CD4-positive, alpha-beta T cell treated with Interleukin-6 for 4 hours (primary cell): ENCODE data around the gene CDC25B.
A peak's percentile ranks its signal among the peaks of the same experiment; 100 is the strongest.
"Not testable (repeated sequence)": the region's sequence is repeated elsewhere in the genome, so short reads cannot be mapped to it uniquely, and the experiment has no call there.

Experiments used
- DNase-seq: peaks from one replicate; pipeline ENCODE4 v3.0.0-alpha.2; 2020; ENCODE audit warnings: mixed read lengths

CDC25B gene

DNA sequence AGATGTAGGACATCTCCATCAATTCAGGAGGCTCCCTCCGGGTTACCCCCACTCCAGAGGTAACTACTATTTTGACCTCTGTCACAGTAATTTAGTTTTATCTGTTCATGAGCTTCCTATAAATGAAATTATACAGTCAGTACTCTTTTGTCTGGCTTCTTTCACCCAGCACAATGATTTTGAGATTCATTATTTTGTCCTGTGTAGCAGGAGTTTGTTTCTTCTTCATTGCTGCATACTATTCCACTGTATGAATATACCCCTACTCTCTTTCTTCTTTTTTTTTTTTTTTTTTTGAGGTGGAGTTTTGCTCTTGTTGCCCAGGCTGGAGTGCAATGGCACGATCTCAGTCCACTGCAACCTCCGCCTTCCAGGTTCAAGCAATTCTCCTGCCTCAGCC lies 12.4 kb downstream of the CDC25B start:
- no peak for DNase-seq

- DNase-seq: peak; percentile 98
Observed at GRCh38 chr20:3811467-3812258, 15.6 kb downstream of the CDC25B start.

DNA sequence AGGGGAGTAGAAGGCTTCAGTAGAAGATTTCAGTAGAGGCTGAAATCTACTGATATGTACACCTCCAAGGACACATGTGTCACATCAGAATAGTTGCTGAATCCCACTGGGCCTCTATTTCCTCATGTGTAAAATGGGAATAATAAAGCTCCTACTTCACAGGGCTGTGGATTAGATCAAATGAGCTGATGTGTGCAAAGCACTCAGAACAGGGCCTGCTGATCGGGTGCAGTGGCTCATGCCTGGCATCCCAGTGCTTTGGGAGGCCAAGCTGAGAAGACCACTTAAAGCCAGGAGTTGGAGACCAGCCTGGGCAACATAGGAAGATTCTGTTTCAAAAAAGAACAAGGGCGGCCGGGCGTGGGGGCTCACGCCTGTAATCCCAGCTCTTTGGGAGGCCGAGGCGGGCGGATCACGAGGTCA lies 16.2 kb downstream of the CDC25B start:
- no peak for DNase-seq

DNA sequence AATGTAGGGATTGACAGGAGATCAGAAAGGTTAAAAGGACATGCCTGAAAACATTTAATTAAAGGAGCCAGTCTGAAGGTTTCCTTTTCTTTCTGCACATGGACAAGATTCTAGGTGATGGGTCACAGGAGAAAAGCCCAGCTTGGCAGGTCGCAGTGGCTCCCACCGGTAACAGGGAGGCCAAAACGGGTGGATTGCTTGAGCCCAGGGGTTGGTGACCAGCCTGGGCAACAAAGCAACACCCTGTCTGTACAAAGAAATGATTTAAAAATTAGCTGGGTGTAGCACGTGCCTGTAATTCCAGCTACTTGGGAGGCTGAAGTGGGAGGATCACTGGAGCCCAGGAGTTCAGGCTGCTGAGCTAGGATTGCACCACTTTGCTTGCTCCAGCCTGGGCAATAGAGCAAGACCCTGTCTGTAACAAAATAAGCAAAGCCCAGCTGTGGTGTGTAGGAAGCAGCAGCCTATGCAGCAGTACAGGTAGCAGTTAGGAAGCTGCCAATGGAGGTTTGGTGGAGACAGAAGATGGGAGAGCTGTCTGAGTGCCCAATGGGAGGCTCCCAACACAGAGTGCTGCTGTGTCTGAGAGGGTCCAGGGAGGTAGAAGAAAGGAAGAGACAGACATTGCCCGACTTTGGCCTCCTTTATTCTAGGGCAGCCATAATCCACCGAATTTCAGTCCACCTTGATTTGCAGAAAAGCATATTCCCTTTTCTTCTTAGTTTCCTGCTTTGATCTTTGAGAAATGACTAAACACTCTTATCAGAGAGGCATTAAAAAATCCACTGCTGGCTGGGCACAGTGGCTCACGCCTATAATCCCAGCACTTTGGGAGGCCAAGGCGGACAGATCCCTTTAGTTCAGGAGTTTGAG lies 17.1 kb downstream of the CDC25B start:
- DNase-seq: no peak

DNA sequence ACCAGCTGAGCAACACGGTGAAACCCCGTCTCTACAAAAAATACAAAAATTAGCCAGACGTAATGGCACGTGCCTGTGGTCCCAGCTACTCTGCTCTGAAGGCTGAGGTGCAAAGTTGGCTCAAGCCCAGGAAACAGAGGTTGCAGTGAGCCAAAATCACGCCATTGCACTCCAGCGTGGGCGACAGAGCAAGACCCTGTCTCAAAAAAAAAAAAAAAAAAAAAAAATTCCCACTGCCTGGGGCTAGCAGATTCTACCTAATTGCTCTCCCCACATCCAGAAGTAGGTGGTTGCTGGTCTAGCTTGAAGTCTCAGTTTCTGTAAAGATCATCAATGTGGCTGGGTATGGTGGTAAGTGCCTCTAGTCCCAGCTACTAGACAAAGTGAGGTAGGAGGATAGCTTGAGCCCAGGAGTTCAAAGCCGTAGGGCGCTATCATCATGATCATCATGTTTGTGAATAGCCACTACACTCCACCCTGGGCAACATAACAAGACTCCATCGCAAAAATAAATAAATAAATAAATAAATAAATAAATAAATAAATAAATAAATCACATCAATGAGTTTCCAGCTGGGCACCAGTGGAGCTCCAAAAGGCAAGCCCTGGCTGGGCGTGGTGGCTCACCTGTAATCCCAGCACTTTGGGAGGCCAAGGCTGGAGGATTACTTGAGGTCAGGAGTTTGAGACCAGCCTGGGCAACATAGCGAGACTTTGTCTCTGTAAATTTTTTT lies 17.9 kb downstream of the CDC25B start:
- peak; percentile 37 for DNase-seq

GRCh38 chr20:3814928-3815495 lies 18.9 kb downstream of the CDC25B start:
- DNase-seq: no peak

DNA sequence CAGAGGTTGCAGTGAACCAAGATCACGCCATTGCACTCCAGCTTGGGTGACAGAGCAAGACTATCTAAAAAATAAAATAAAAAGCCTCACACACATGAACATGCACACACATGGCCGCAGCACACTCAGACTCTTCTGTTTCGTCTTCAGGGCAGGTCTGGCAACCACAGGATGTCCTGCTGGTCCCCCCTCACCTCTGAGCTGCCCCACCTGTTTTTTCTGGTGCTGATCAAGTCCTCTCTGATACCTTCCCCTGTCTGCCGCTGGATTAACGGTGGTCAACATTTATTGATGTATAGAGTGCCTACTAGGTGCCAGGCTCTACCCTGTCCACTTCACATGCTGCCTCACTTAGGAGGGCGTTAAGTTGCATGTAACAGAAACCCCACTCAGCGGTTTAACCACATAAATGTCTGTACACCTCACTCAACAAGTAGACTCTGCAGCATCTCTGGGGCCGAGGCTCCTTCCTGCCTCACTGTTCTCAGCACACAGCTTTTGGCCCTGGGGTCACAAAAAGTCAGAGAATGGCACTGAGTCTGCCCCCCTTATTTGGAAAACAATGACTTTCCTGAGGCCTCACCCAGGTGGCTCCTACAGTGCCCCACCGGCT lies 19.7 kb downstream of the CDC25B start:
- peak; percentile 74 for DNase-seq

DNA sequence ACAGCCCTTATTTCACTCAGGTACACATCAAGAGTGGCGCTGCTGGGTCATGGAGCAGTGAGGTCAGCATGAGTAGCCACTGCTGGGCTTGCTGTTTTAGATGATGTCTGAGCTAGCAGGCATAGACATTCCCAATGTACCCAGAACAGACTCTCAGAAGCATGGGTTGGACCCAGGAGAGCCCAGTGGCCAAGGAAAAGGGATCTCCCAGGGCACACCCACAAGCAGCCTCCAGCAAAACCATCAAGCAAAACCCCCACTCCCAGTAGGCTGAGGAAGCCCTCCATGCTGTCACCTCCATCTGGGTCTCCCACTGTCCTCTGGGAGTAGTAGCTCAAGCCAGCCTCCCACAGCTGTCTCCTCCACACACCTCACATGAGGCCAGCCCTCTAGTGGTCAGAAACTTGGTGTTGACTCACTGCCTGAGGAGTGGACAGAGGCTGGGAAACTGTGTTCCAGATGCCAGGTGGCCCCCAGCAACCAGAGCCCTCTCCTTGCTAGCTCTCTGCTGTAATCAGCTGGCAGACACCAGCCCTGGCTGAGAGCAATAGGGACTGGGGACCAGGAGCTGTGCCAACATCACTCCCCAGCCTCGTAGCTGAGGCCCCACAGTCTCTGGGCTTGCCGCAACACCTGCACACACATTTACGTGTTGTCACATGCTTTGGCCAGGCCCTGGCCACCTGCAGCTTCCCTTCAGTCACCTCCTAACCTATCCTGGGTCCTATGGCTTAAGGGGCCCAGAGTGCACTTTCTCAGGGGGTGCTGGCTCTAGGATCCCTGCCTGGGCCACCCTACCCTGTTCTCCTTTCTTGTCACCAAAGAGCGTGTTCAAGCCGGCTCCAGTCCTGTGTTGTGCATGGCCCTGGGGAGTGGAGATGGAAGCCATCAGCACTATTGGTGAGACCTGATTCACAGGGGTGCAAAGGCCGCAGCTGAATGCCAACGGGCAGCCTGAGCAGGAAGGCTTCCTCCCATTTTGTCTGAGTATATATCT lies 22.3 kb downstream of the CDC25B start:
- DNase-seq: peak; percentile 30

- DNase-seq: no peak
Observed at GRCh38 chr20:3819411-3820047, 23.4 kb downstream of the CDC25B start.

DNA sequence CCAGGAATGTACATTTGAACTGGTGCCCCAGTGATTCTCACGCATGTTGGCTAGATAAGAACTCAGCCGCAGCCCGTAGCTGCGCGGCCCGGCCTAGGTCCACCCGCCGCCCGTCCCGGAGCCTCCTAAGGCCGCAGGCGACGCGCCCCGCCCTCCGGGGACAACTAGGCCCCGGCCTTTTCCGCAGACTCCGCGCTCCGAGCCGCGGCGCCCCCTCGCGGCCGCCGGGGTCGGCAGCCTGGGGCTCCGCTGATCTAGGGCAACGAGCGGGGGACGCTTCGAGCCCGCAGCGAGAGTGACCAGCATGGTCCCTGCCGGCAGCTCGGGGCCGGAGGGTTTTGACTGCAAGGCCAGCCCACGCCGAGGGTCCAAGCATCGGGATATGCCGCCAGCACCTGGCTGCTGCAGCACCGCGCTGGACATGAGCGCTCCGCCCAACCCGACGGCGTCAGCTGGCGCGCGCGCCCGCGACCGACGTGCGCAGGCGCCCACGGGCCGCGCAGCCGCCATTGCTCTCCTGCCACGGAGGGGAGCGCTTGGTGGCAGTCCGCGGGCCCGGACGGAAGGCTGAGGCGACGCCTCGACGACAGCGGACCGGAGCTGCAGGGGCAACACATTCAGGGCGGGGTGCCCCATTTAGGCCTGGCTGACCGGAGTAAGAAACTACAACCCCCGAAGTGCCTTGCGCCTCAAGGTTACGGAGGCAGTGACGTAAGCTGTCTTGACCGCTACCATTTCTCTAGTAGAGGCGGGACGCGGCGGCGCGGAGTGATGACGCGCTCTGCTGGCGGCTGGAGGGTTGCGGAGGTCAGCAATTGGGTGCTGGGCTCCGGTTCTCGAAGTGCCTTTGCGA lies 24.2 kb downstream of the CDC25B start, which contains the start of gene AP5S1:
TSS of gene AP5S1 (plus strand) at position 500 of the 853 bp plus-strand sequence. CDS start 1,571 bp downstream, outside the sequence.
- DNase-seq: peak; percentile 92

DNA sequence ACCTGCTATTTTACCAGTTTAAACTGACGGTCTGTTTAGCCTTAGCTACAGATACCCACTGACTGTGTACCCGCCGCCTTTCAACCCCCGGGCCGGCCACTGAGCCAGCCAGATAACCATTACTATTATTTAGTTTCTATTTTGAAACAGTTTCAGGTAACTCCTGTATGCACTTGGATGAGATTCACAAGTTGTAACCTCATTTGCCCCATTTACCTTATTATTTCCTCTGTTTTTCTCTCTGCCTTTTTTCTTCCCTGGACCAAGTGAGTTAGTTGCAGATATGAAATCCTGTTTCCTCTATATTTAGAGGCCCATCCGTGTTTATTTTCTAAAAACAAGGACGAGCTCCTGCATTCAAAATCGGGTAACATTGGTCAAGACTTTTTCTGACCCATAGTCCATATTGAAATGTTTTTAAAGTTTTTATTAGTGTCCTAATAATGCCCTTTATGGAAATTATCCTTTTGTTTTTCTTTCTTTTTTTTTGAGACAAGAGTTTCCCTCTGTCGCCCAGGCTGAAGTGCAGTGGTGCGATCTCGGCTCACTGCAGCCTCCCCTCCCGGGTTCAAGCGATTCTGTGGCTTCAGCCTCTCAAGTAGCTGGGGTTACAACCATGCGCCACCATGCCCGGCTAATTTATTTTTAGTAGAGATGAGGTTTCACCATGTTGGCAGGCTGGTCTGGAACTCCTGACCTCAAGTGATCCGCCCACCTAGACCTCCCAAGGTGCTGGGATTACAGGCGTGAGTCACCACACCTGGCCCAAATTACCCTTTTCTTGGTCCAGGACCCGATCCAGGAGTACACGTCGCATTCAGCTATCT lies 25.0 kb downstream of the CDC25B start:
- DNase-seq: no peak

- DNase-seq: no peak
Observed at GRCh38 chr20:3821996-3822395, 25.9 kb downstream of the CDC25B start.

GRCh38 chr20:3823881-3824280 lies 27.8 kb downstream of the CDC25B start:
- no peak for DNase-seq

GRCh38 chr20:3825526-3825925 lies 29.4 kb downstream of the CDC25B start:
- DNase-seq: no peak

- DNase-seq: no peak
Observed at GRCh38 chr20:3826420-3826819, 30.3 kb downstream of the CDC25B start.

DNA sequence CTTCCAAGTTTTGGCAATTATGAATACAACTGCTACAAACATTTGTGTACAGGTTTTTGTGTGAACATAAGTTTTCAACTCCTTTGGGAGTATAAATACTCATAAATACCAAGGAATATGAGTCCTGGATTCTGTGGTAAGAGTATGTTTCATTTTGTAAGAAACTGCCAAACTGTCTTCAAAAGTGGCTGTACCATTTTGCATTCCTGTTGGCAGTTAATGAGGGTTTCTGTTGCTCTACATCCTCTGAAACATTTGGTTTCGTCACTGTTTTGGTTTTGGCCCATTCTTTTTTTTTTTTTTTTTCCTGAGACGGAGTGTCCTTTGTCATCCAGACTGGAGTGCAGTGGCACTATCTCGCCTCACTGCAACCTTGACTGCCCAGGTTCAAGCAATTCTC lies 32.7 kb downstream of the CDC25B start:
- no peak for DNase-seq

GRCh38 chr20:3829891-3830290 lies 33.8 kb downstream of the CDC25B start:
- DNase-seq: not testable (repeated sequence)

DNA sequence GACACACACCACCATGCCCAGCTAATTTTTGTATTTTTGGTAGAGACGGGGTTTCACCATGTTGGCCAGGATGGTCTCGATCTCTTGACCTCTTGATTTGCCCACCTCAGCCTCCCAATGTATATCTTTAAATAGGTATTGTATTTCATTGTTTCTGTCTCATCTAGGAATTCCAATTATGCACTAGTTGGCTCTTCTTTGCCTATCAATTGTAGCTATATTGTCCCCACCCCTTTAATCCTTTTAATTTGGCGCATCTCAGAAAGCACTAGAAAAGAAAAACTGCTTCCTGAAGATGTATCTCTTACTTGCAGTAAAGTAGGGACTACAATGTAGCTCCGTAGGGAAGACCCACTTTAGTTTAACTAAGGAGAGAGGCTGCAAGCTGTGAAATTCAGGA lies 40.0 kb downstream of the CDC25B start:
- DNase-seq: no peak

GRCh38 chr20:3839328-3839727 lies 43.2 kb downstream of the CDC25B start:
- DNase-seq: no peak
